ENCODE measurements around the gene NOD1.
"Not testable (repeated sequence)": the region's sequence is repeated elsewhere in the genome, so short reads cannot be mapped to it uniquely, and the experiment has no call there.

Gene NOD1

GRCh38 chr7:30504301-30505173 lies 26.0 kb upstream of the NOD1 start, which contains the start of gene GGCT:
TSS of gene GGCT (minus strand) at chr7:30504829. CDS start at chr7:30504709, 120 bp downstream.
- peak; percentile 94 for DNase-seq (ENCODE audit: low read depth, low spot score)

- no peak for DNase-seq (ENCODE audit: low read depth, low spot score)
Measured at GRCh38 chr7:30503274-30504212, 25.0 kb upstream of the NOD1 start.

- no peak for DNase-seq (ENCODE audit: low read depth, low spot score)
Measured at GRCh38 chr7:30502470-30503251, 24.1 kb upstream of the NOD1 start.

GRCh38 chr7:30501264-30501663 lies 22.7 kb upstream of the NOD1 start:
- DNase-seq (ENCODE audit: low read depth, low spot score) = no peak

GRCh38 chr7:30493228-30493627 lies 14.6 kb upstream of the NOD1 start:
- no peak for DNase-seq (ENCODE audit: low read depth, low spot score)

GRCh38 chr7:30491417-30491816 lies 12.8 kb upstream of the NOD1 start:
- DNase-seq (ENCODE audit: low read depth, low spot score) = no peak

GRCh38 chr7:30487371-30487770 lies 8.8 kb upstream of the NOD1 start:
- DNase-seq (ENCODE audit: low read depth, low spot score) = no peak

- DNase-seq (ENCODE audit: low read depth, low spot score) = no peak
Measured at GRCh38 chr7:30485667-30486066, 7.1 kb upstream of the NOD1 start.

GRCh38 chr7:30481416-30481815 lies 2.8 kb upstream of the NOD1 start:
- not testable (repeated sequence) for DNase-seq (ENCODE audit: low read depth, low spot score)

GRCh38 chr7:30479202-30480120 lies 877 bp upstream of the NOD1 start:
- no peak for DNase-seq (ENCODE audit: low read depth, low spot score)

GRCh38 chr7:30476459-30477145 lies 2.0 kb downstream of the NOD1 start:
- no peak for DNase-seq (ENCODE audit: low read depth, low spot score)

GRCh38 chr7:30475580-30475979 lies 3.0 kb downstream of the NOD1 start:
- no peak for DNase-seq (ENCODE audit: low read depth, low spot score)

GRCh38 chr7:30474893-30475292 lies 3.7 kb downstream of the NOD1 start:
- DNase-seq (ENCODE audit: low read depth, low spot score) = no peak

- no peak for DNase-seq (ENCODE audit: low read depth, low spot score)
Measured at GRCh38 chr7:30474485-30474884, 4.1 kb downstream of the NOD1 start.

GRCh38 chr7:30473903-30474302 lies 4.7 kb downstream of the NOD1 start:
- no peak for DNase-seq (ENCODE audit: low read depth, low spot score)

- no peak for DNase-seq (ENCODE audit: low read depth, low spot score)
Measured at GRCh38 chr7:30472784-30473775, 5.5 kb downstream of the NOD1 start.

GRCh38 chr7:30472081-30472783 lies 6.4 kb downstream of the NOD1 start:
- no peak for DNase-seq (ENCODE audit: low read depth, low spot score)

GRCh38 chr7:30471205-30471604 lies 7.4 kb downstream of the NOD1 start:
- no peak for DNase-seq (ENCODE audit: low read depth, low spot score)

All from smooth muscle cell of the brain vasculature (primary cell).